Stimulated activated CD4-positive, alpha-beta T cell treated with anti-CD3 and anti-CD28 coated beads, Interleukin-1b, Interleukin-23, amount 100 ng/mL, for 1 hour (primary cell): ENCODE results near the gene MYLK.
"Not testable (repeated sequence)": the region's sequence is repeated elsewhere in the genome, so short reads cannot be mapped to it uniquely, and the experiment has no call there.

Experiments used
- DNase-seq, 2 donors: peaks; one replicate each; pipeline ENCODE4 v3.0.0-alpha.2; 2020; ENCODE audit warnings: low read depth in 2 of 2

MYLK gene

GRCh38 chr3:123884203-123884831 lies at the start of gene MYLK:
MYLK (minus strand) TSS chr3:123884332; CDS start chr3:123793841, 90,491 bp downstream.
- DNase-seq, result no peak

- DNase-seq, result no peak
Measured at GRCh38 chr3:123930445-123930844, 46.3 kb upstream of the MYLK start.

- DNase-seq, result no peak
Measured at GRCh38 chr3:123929325-123929724, 45.2 kb upstream of the MYLK start.

- no peak for DNase-seq
Measured at GRCh38 chr3:123926396-123926795, 42.3 kb upstream of the MYLK start.

GRCh38 chr3:123920868-123921267 lies 36.7 kb upstream of the MYLK start:
- DNase-seq, result no peak

GRCh38 chr3:123920383-123920782 lies 36.3 kb upstream of the MYLK start:
- no peak for DNase-seq

- no peak for DNase-seq
Measured at GRCh38 chr3:123919353-123919752, 35.2 kb upstream of the MYLK start.

- no peak for DNase-seq
Measured at GRCh38 chr3:123914829-123915228, 30.7 kb upstream of the MYLK start.

- DNase-seq, result no peak
Measured at GRCh38 chr3:123909785-123910184, 25.7 kb upstream of the MYLK start.

GRCh38 chr3:123907720-123908119 lies 23.6 kb upstream of the MYLK start:
- DNase-seq, result no peak

- DNase-seq, result no peak
Measured at GRCh38 chr3:123899300-123899865, 15.3 kb upstream of the MYLK start.

- no peak for DNase-seq
Measured at GRCh38 chr3:123893012-123893411, 8.9 kb upstream of the MYLK start.

GRCh38 chr3:123892195-123892594 lies 8.1 kb upstream of the MYLK start:
- no peak for DNase-seq

GRCh38 chr3:123890991-123891390 lies 6.9 kb upstream of the MYLK start:
- DNase-seq, result not testable (repeated sequence)

GRCh38 chr3:123890162-123890561 lies 6.0 kb upstream of the MYLK start:
- not testable (repeated sequence) for DNase-seq

- DNase-seq, result no peak
Measured at GRCh38 chr3:123884993-123885392, 861 bp upstream of the MYLK start.

GRCh38 chr3:123883701-123884202 lies 380 bp downstream of the MYLK start:
- DNase-seq, result no peak

GRCh38 chr3:123883111-123883510 lies 1.0 kb downstream of the MYLK start:
- no peak for DNase-seq

- no peak for DNase-seq
Measured at GRCh38 chr3:123881771-123882170, 2.4 kb downstream of the MYLK start.

GRCh38 chr3:123880998-123881561 lies 3.1 kb downstream of the MYLK start:
- no peak for DNase-seq

- no peak for DNase-seq
Measured at GRCh38 chr3:123878807-123879206, 5.3 kb downstream of the MYLK start.

GRCh38 chr3:123877965-123878364 lies 6.2 kb downstream of the MYLK start:
- DNase-seq, result no peak

- no peak for DNase-seq
Measured at GRCh38 chr3:123877466-123877865, 6.7 kb downstream of the MYLK start.
